T-helper 22 cell (primary cell): ENCODE measurements around the gene FAM20C.
"Not testable (repeated sequence)": the region's sequence is repeated elsewhere in the genome, so short reads cannot be mapped to it uniquely, and the experiment has no call there.

Experiments used
- DNase-seq: peaks from one replicate; pipeline ENCODE4 v3.0.0-alpha.2; 2020; ENCODE audit warnings: low read depth

The FAM20C gene

GRCh38 chr7:228610-229009 lies 36.2 kb downstream of the FAM20C start:
- no peak for DNase-seq

GRCh38 chr7:229184-229964 lies 37.0 kb downstream of the FAM20C start:
- no peak for DNase-seq

GRCh38 chr7:230274-230673 lies 37.9 kb downstream of the FAM20C start:
- no peak for DNase-seq

GRCh38 chr7:231030-231857 lies 38.9 kb downstream of the FAM20C start:
- DNase-seq = no peak

GRCh38 chr7:231858-232246 lies 39.5 kb downstream of the FAM20C start:
- no peak for DNase-seq

GRCh38 chr7:232410-233248 lies 40.3 kb downstream of the FAM20C start:
- no peak for DNase-seq

GRCh38 chr7:233249-234035 lies 41.1 kb downstream of the FAM20C start:
- no peak for DNase-seq

GRCh38 chr7:234051-234707 lies 41.8 kb downstream of the FAM20C start:
- DNase-seq = no peak

- DNase-seq = no peak
Observed at GRCh38 chr7:234708-235553, 42.6 kb downstream of the FAM20C start.

- DNase-seq = no peak
Observed at GRCh38 chr7:235576-236395, 43.4 kb downstream of the FAM20C start.

- no peak for DNase-seq
Observed at GRCh38 chr7:236967-237366, 44.6 kb downstream of the FAM20C start.

GRCh38 chr7:237385-237784 lies 45.0 kb downstream of the FAM20C start:
- no peak for DNase-seq

GRCh38 chr7:240146-240676 lies 47.8 kb downstream of the FAM20C start:
- no peak for DNase-seq

GRCh38 chr7:240887-241421 lies 48.6 kb downstream of the FAM20C start:
- no peak for DNase-seq

GRCh38 chr7:241513-241912 lies 49.1 kb downstream of the FAM20C start:
- DNase-seq = no peak

GRCh38 chr7:242826-243579 lies 50.6 kb downstream of the FAM20C start:
- not testable (repeated sequence) for DNase-seq

- DNase-seq = not testable (repeated sequence)
Observed at GRCh38 chr7:243580-243978, 51.2 kb downstream of the FAM20C start.

GRCh38 chr7:244974-245373 lies 52.6 kb downstream of the FAM20C start:
- DNase-seq = no peak
